Keratinocyte (primary cell): ENCODE results near the gene ADAM30. TPM values are rescaled to one million over a fixed set of nuclear protein-coding genes. Genes with fewer than 3 reads are reported as not detected.

Source experiments
- DNase-seq: peaks from one replicate; pipeline ENCODE4 v3.0.0-alpha.2; 2011; ENCODE audit warnings: low read depth, missing footprints, low spot score
- FAIRE-seq: peaks from 2 replicates; lab custom pipeline; 2011; peaks lifted over from hg19 to GRCh38; lab: Jason Lieb, UNC
- H2AFZ ChIP-seq: 2 replicates; pipeline ENCODE4 v1.6.0; 2012; ENCODE audit warnings: low read length, control low read depth, inconsistent platforms; ENCODE audit not compliant: control insufficient read depth
- H3K27ac ChIP-seq: 2 replicates; pipeline ENCODE4 v1.5.1; 2011; ENCODE audit warnings: low read length; ENCODE audit not compliant: control insufficient read depth, insufficient read depth
- H3K27me3 ChIP-seq: 3 replicates; pipeline ENCODE4 v1.6.0; 2011; ENCODE audit warnings: low read length; ENCODE audit not compliant: control insufficient read depth, insufficient read depth; ENCODE audit errors: extremely low read depth
- H3K36me3 ChIP-seq, 2 experiments: 2 replicates in 1 of 2; 3 replicates in 1 of 2; pipeline ENCODE4 v1.5.1; 2011; ENCODE audit warnings: low read length in 2 of 2, mild to moderate bottlenecking in 1 of 2; ENCODE audit not compliant: control insufficient read depth in 2 of 2, insufficient read depth in 2 of 2; ENCODE audit errors: extremely low read depth in 1 of 2
- H3K4me1 ChIP-seq: 3 replicates; pipeline ENCODE4 v1.5.1; 2011; ENCODE audit warnings: low read length; ENCODE audit not compliant: control insufficient read depth, insufficient read depth; ENCODE audit errors: extremely low read depth
- H3K4me2 ChIP-seq: 3 replicates; pipeline ENCODE4 v1.6.0; 2011; ENCODE audit warnings: low read depth, low read length; ENCODE audit not compliant: control insufficient read depth, insufficient read depth; ENCODE audit errors: extremely low read depth
- H3K4me3 ChIP-seq, 3 experiments: fragments of 200-600 bp in 1 of 3; sonication (generic) in 1 of 3; 2 replicates in 2 of 3; 3 replicates in 1 of 3; pipeline ENCODE4 v1.5.1; 2011 to 2016; ENCODE audit warnings: low read length in 3 of 3, mild to moderate bottlenecking in 3 of 3, control low read depth in 2 of 3, inconsistent platforms in 1 of 3, low read depth in 1 of 3, mixed read lengths in 1 of 3, mixed run types in 1 of 3, moderate library complexity in 1 of 3; ENCODE audit not compliant: control insufficient read depth in 2 of 3, insufficient read depth in 2 of 3; ENCODE audit errors: extremely low read depth in 1 of 3
- H3K79me2 ChIP-seq: 2 replicates; pipeline ENCODE4 v1.6.0; 2012; ENCODE audit warnings: low read length; ENCODE audit not compliant: control insufficient read depth, insufficient read depth
- H3K9ac ChIP-seq: 3 replicates; pipeline ENCODE4 v1.6.0; 2011; ENCODE audit warnings: low read length; ENCODE audit not compliant: control insufficient read depth, insufficient read depth; ENCODE audit errors: extremely low read depth
- H3K9me1 ChIP-seq: 3 replicates; pipeline ENCODE4 v1.6.0; 2011; ENCODE audit warnings: low read length; ENCODE audit not compliant: control insufficient read depth, insufficient read depth; ENCODE audit errors: extremely low read depth
- H3K9me3 ChIP-seq: 2 replicates; pipeline ENCODE4 v1.5.1; 2012; ENCODE audit warnings: low read depth, low read length; ENCODE audit not compliant: control insufficient read depth
- H4K20me1 ChIP-seq: 3 replicates; pipeline ENCODE4 v1.6.0; 2011; ENCODE audit warnings: low read length; ENCODE audit not compliant: control insufficient read depth, insufficient read depth; ENCODE audit errors: extremely low read depth
- EZH2 ChIP-seq: IDR thresholded peaks from one replicate; pipeline ENCODE4 v1.6.1; 2012; ENCODE audit warnings: inconsistent platforms, mild to moderate bottlenecking, low read length, moderate library complexity
- dilution Hi-C: fragments of 300-500 bp; cut with MboI; formaldehyde crosslinking; loops from one replicate; pipeline ENCODE4 v1.7.0; 2020; ENCODE audit warnings: low sequenced_read_pairs; ENCODE audit not compliant: extremely low pct_ligation_motif_present
- polyA plus RNA-seq, 5 experiments: library from polyadenylated mRNA; depleted of rRNA in 3 of 5; stranded (reverse) in 3 of 5; stranded (forward) in 1 of 5; unstranded in 1 of 5; fragments of >200 nt; gene quantifications; 1 replicate in 1 of 5; 2 replicates in 3 of 5; 3 replicates in 1 of 5; pipeline versions ENCODE4 v1.2.1 to v1.2.3, GENCODE V29; 2011 to 2012; ENCODE audit warnings: missing spikeins in 2 of 5, low read depth in 1 of 5, low replicate concordance in 1 of 5
- TF ChIP-seq, protein P1 (sequence below), 3 experiments: IDR thresholded peaks in 1 of 3; conservative IDR thresholded peaks in 1 of 3; optimal IDR thresholded peaks in 1 of 3; 2 replicates in 2 of 3; 3 replicates in 1 of 3; pipeline versions ENCODE3 to v1.5.1; 2011; ENCODE audit warnings: low read length in 3 of 3, mild to moderate bottlenecking in 3 of 3, moderate library complexity in 2 of 3, control low read depth in 1 of 3, inconsistent platforms in 1 of 3; ENCODE audit not compliant: insufficient read depth in 2 of 3; ENCODE audit errors: extremely low read depth in 1 of 3

Gene ADAM30
- polyA plus RNA-seq, 1 donor (not counting 4 experiments of a cell fraction or from before 2014, with no cell fraction given) = not detected

DNA sequence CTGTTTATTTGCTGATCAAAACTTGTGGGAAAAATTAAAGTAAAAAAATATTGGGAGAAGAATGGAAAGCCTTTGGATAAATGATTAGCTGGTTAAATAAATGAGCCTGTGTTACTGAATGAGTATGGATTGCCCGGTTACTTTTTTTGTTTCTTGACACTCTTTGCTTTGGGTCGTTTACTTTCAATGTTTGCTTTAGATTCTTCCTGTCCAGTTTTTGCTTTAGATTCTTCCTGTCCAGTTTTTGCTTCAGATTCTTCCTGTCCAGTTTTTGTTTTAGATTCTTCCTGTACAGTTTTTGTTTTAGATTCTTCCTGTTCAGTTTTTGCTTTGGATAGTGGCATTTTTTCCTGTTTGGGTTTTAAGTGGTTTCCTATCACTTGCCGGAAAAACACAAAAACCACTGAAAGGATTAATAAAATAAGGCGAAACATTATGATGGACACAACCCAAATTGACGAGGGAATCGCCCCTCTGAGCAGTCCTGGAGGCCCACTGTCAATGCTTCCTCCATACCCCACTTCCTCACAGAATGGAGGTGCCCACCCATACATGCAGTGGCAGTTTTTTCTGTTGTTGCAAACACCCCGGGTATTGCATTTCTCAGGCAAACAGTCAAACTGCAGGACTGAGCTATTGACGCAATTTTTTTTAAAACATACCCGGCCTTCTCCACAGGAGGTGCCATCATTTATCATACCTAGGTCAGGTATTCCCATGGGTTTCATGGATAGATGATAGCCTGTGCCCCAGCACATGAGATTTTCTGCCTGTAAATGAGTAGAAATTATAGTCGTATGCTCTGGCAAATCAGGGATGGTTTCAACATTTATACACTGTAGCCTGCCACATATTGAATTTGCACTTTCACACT is 2.3 kb downstream of the ADAM30 start:
- TF ChIP-seq, protein P1, sequence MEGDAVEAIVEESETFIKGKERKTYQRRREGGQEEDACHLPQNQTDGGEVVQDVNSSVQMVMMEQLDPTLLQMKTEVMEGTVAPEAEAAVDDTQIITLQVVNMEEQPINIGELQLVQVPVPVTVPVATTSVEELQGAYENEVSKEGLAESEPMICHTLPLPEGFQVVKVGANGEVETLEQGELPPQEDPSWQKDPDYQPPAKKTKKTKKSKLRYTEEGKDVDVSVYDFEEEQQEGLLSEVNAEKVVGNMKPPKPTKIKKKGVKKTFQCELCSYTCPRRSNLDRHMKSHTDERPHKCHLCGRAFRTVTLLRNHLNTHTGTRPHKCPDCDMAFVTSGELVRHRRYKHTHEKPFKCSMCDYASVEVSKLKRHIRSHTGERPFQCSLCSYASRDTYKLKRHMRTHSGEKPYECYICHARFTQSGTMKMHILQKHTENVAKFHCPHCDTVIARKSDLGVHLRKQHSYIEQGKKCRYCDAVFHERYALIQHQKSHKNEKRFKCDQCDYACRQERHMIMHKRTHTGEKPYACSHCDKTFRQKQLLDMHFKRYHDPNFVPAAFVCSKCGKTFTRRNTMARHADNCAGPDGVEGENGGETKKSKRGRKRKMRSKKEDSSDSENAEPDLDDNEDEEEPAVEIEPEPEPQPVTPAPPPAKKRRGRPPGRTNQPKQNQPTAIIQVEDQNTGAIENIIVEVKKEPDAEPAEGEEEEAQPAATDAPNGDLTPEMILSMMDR (optimal IDR thresholded peaks at IDR 0.05 in 1 of 3, IDR thresholded peaks at IDR 0.05 in 1 of 3, conservative IDR thresholded peaks at IDR 0.05 in 1 of 3; ENCODE audit: extremely low read depth in 1 of 3, insufficient read depth in 2 of 3, low read length in 3 of 3) = no peak
- no peak for TF ChIP-seq EZH2
- Histone ChIP-seq H3K27ac (no peak overlapping the region), H3K36me3 (no peaks in the 10 kb centered on the region), H3K9ac (no peak overlapping the region), H3K9me3 (no peaks in the 10 kb centered on the region), H3K4me2 (no peak overlapping the region), H3K79me2 (no peaks in the 10 kb centered on the region), H3K4me1 (no peaks in the 10 kb centered on the region), H4K20me1 (no peaks in the 10 kb centered on the region), H3K4me3 (no peak overlapping the region), H2AFZ (no peak overlapping the region), H3K9me1 (no peaks in the 10 kb centered on the region), H3K27me3 (peaks cover 3% of the 10 kb centered on the region)
- dilution Hi-C loops = no loop called here
- DNase-seq (no peak), FAIRE-seq (no peak)

DNA sequence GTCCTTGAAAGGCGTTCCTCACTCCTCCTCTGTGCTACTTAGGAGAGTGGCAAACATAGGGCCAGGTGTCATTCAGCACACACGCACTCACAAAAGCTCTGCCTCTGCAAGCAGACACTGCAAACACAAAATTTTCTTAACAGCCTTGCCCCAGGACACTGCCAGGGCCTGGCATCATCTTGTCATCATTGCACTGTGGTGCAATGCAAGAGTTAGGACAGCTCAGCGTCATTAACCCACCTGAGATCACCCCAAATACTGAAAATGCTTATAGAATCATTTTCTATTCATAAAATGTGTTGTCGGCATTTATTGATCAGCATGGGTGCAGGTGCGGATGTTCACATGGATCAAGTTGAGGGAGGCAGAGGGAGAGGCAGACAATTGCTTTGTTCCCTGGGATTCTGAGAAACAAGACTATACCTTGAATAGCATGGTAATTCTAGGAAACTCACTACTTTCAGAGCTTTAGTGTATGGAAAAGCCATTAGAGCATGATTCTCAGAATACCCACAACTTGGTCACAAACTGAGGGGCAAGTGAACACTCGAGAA is 3.0 kb downstream of the ADAM30 start:
- TF ChIP-seq, protein P1 (optimal IDR thresholded peaks at IDR 0.05 in 1 of 3, IDR thresholded peaks at IDR 0.05 in 1 of 3, conservative IDR thresholded peaks at IDR 0.05 in 1 of 3; ENCODE audit: extremely low read depth in 1 of 3, insufficient read depth in 2 of 3, low read length in 3 of 3) = no peak
- TF ChIP-seq EZH2 = no peak
- Histone ChIP-seq H3K9me3 (no peaks in the 10 kb centered on the region), H3K4me3 (no peak overlapping the region), H3K27ac (no peak overlapping the region), H2AFZ (no peak overlapping the region), H4K20me1 (no peaks in the 10 kb centered on the region), H3K36me3 (no peaks in the 10 kb centered on the region), H3K79me2 (no peaks in the 10 kb centered on the region), H3K4me2 (no peak overlapping the region), H3K4me1 (no peaks in the 10 kb centered on the region), H3K27me3 (peaks cover under 1% of the 10 kb centered on the region), H3K9ac (no peak overlapping the region), H3K9me1 (no peaks in the 10 kb centered on the region)
- DNase-seq = no peak
- dilution Hi-C loops = no loop called here
- FAIRE-seq = no peak
